ENCODE measurements around the gene RAB8B. TPM values are rescaled to one million over a fixed set of nuclear protein-coding genes. Genes with fewer than 3 reads are reported as not detected.

RAB8B gene
- total RNA-seq, 4 donors from 2014 or later, result 9.1 to 23.6 (median 10.7) TPM

DNA sequence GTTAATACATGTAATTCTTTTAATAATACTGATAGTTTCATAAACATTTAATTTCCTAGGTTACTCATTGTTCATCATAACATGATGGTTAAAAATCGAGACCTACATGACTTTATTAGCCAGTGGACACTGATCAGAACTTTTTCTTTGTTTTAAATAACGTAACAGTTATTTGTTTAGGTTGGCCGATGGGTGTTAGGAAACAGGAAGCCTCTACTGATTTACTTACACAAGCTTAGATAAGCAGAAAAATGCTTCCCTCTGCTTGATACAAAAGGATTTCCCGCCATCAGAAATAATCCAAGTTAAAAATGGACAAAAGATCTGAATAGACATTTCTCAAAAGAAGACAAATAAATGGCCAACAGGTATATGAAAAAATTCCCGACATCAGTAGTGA is 71.4 kb downstream of the RAB8B start:
- no peak for DNase-seq (ENCODE audit: low spot score in 2 of 2)
- 85 to 92% methylated on average over 5 of the region's 5 CpGs for WGBS, 2 donors
- intact Hi-C loops (cut with DNase I; ENCODE audit: low total_unique reads), result no loop called here
- no peak overlapping the region for H3K4me3 ChIP-seq (ENCODE audit: low read depth, poor library complexity, severe bottlenecking)
- no peak for TF ChIP-seq POLR2A (IDR thresholded peaks at IDR 0.05)
- TF ChIP-seq CTCF (IDR thresholded peaks at IDR 0.05), result no peak

GRCh38 chr15:63261311-63261710 is 71.9 kb downstream of the RAB8B start:
- H3K4me3 ChIP-seq (ENCODE audit: low read depth, poor library complexity, severe bottlenecking), result no peak overlapping the region
- intact Hi-C loops (cut with DNase I; ENCODE audit: low total_unique reads), result no loop called here
- no peak for DNase-seq (ENCODE audit: low spot score in 2 of 2)
- no peak for TF ChIP-seq POLR2A (IDR thresholded peaks at IDR 0.05)
- TF ChIP-seq CTCF (IDR thresholded peaks at IDR 0.05), result no peak

GRCh38 chr15:63263519-63263918 is 74.1 kb downstream of the RAB8B start:
- intact Hi-C loops (cut with DNase I; ENCODE audit: low total_unique reads), result no loop called here
- no peak for TF ChIP-seq CTCF (IDR thresholded peaks at IDR 0.05)
- TF ChIP-seq POLR2A (IDR thresholded peaks at IDR 0.05), result no peak
- WGBS, 2 donors, result 90 to 91% methylated on average over 6 of the region's 6 CpGs
- DNase-seq (ENCODE audit: low spot score in 2 of 2), result no peak
- H3K4me3 ChIP-seq (ENCODE audit: low read depth, poor library complexity, severe bottlenecking), result no peak overlapping the region

- WGBS, 2 donors, result 69 to 78% methylated on average over 1 of the region's 1 CpG
- DNase-seq (ENCODE audit: low spot score in 2 of 2), result no peak
- intact Hi-C loops (cut with DNase I; ENCODE audit: low total_unique reads), result no loop called here
- H3K4me3 ChIP-seq (ENCODE audit: low read depth, poor library complexity, severe bottlenecking), result no peak overlapping the region
- TF ChIP-seq POLR2A (IDR thresholded peaks at IDR 0.05) (no peak), CTCF (IDR thresholded peaks at IDR 0.05) (no peak)
Measured at GRCh38 chr15:63264688-63265293, 75.4 kb downstream of the RAB8B start.

GRCh38 chr15:63274427-63274826 is 85.0 kb downstream of the RAB8B start:
- TF ChIP-seq POLR2A (IDR thresholded peaks at IDR 0.05) (no peak), CTCF (IDR thresholded peaks at IDR 0.05) (no peak)
- WGBS, 2 donors, result 71 to 84% methylated on average over 3 of the region's 3 CpGs
- intact Hi-C loops (cut with DNase I; ENCODE audit: low total_unique reads), result no loop called here
- no peak overlapping the region for H3K4me3 ChIP-seq (ENCODE audit: low read depth, poor library complexity, severe bottlenecking)
- DNase-seq (ENCODE audit: low spot score in 2 of 2), result no peak

Data from lower leg skin (tissue), 4 donors.